ENCODE measurements around the gene PSAPL1. TPM values are rescaled to one million over a fixed set of nuclear protein-coding genes. Genes with fewer than 3 reads are reported as not detected.

PSAPL1 gene
- total RNA-seq, 1 experiment from 2014 or later: not detected

DNA sequence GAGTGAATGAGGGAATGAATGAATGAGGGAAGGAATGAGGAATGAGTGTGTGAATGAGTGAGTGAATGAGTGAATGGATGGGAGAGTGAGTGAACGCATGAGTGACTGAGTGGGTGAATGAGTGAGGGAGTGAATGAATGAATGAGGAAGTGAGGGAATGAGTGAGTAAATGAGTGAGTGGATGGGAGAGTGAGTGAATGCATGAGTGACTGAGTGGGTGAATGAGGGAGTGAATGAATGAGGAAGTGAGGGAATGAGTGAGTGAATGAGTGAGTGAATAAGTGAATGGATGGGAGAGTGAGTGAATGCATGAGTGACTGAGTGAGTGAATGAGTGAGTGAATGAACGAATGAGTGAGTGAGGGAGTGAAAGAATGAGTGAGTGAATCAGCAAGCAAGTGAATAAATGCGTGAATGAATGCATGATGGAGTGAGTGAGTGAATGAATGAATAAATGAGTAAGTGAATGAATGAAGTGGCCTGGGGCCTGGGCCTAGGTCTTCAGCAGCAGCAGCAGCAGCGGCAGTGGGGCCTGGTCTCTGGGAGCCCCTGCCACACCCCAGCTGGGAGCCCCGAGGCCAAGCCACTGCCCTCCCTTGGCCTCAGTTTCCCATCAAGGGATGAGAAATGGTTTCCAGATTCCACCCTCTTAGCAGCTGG is 16.2 kb upstream of the PSAPL1 start (continued):
- TF ChIP-seq, protein P1, sequence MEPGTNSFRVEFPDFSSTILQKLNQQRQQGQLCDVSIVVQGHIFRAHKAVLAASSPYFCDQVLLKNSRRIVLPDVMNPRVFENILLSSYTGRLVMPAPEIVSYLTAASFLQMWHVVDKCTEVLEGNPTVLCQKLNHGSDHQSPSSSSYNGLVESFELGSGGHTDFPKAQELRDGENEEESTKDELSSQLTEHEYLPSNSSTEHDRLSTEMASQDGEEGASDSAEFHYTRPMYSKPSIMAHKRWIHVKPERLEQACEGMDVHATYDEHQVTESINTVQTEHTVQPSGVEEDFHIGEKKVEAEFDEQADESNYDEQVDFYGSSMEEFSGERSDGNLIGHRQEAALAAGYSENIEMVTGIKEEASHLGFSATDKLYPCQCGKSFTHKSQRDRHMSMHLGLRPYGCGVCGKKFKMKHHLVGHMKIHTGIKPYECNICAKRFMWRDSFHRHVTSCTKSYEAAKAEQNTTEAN (CRISPR knock-in tag; IDR thresholded peaks at IDR 0.05): no peak
- no peak for TF ChIP-seq TEAD4 (CRISPR knock-in tag; IDR thresholded peaks at IDR 0.05)
- TF ChIP-seq, protein P2, sequence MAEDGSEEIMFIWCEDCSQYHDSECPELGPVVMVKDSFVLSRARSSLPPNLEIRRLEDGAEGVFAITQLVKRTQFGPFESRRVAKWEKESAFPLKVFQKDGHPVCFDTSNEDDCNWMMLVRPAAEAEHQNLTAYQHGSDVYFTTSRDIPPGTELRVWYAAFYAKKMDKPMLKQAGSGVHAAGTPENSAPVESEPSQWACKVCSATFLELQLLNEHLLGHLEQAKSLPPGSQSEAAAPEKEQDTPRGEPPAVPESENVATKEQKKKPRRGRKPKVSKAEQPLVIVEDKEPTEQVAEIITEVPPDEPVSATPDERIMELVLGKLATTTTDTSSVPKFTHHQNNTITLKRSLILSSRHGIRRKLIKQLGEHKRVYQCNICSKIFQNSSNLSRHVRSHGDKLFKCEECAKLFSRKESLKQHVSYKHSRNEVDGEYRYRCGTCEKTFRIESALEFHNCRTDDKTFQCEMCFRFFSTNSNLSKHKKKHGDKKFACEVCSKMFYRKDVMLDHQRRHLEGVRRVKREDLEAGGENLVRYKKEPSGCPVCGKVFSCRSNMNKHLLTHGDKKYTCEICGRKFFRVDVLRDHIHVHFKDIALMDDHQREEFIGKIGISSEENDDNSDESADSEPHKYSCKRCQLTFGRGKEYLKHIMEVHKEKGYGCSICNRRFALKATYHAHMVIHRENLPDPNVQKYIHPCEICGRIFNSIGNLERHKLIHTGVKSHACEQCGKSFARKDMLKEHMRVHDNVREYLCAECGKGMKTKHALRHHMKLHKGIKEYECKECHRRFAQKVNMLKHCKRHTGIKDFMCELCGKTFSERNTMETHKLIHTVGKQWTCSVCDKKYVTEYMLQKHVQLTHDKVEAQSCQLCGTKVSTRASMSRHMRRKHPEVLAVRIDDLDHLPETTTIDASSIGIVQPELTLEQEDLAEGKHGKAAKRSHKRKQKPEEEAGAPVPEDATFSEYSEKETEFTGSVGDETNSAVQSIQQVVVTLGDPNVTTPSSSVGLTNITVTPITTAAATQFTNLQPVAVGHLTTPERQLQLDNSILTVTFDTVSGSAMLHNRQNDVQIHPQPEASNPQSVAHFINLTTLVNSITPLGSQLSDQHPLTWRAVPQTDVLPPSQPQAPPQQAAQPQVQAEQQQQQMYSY (CRISPR knock-in tag; IDR thresholded peaks at IDR 0.05): no peak

- Mint-ChIP-seq H3K27ac (no peak overlapping the region), H3K27me3 (ENCODE audit: low read depth) (no peaks in the 10 kb centered on the region; the same call in 1 of the 2 replicates), H3K4me1 (peaks cover 3% of the 10 kb centered on the region), H3K4me3 (no peak overlapping the region), H3K9me3 (no peaks in the 10 kb centered on the region), H3K36me3 (no peaks in the 10 kb centered on the region)
- ChIA-PET CTCF (no interaction called here), POLR2A (no interaction called here)
- TF ChIP-seq, protein P3, sequence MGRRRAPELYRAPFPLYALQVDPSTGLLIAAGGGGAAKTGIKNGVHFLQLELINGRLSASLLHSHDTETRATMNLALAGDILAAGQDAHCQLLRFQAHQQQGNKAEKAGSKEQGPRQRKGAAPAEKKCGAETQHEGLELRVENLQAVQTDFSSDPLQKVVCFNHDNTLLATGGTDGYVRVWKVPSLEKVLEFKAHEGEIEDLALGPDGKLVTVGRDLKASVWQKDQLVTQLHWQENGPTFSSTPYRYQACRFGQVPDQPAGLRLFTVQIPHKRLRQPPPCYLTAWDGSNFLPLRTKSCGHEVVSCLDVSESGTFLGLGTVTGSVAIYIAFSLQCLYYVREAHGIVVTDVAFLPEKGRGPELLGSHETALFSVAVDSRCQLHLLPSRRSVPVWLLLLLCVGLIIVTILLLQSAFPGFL (CRISPR knock-in tag; IDR thresholded peaks at IDR 0.05; ENCODE audit: borderline replicate concordance): no peak
- TF ChIP-seq TP53 (CRISPR knock-in tag; IDR thresholded peaks at IDR 0.05) (no peak), TEAD1 (CRISPR knock-in tag; IDR thresholded peaks at IDR 0.05) (no peak), FOXP4 (CRISPR knock-in tag; IDR thresholded peaks at IDR 0.05) (no peak), ZBTB21 (CRISPR knock-in tag; IDR thresholded peaks at IDR 0.05; ENCODE audit: borderline replicate concordance) (no peak), ATF1 (CRISPR knock-in tag; IDR thresholded peaks at IDR 0.05) (no peak), ZNF121 (CRISPR knock-in tag; IDR thresholded peaks at IDR 0.05) (no peak), ZNF512 (CRISPR knock-in tag; IDR thresholded peaks at IDR 0.05; ENCODE audit: borderline replicate concordance) (no peak), RELA (CRISPR knock-in tag; IDR thresholded peaks at IDR 0.05; ENCODE audit: borderline replicate concordance) (no peak), NFATC4 (CRISPR knock-in tag; IDR thresholded peaks at IDR 0.05) (no peak)
- TF ChIP-seq, protein P4, sequence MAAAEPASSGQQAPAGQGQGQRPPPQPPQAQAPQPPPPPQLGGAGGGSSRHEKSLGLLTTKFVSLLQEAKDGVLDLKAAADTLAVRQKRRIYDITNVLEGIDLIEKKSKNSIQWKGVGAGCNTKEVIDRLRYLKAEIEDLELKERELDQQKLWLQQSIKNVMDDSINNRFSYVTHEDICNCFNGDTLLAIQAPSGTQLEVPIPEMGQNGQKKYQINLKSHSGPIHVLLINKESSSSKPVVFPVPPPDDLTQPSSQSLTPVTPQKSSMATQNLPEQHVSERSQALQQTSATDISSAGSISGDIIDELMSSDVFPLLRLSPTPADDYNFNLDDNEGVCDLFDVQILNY (CRISPR knock-in tag; IDR thresholded peaks at IDR 0.05): no peak
- TF ChIP-seq, protein P5, sequence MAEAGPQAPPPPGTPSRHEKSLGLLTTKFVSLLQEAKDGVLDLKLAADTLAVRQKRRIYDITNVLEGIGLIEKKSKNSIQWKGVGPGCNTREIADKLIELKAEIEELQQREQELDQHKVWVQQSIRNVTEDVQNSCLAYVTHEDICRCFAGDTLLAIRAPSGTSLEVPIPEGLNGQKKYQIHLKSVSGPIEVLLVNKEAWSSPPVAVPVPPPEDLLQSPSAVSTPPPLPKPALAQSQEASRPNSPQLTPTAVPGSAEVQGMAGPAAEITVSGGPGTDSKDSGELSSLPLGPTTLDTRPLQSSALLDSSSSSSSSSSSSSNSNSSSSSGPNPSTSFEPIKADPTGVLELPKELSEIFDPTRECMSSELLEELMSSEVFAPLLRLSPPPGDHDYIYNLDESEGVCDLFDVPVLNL (CRISPR knock-in tag; IDR thresholded peaks at IDR 0.05; ENCODE audit: borderline replicate concordance, low read depth): no peak
- TF ChIP-seq, protein P6, sequence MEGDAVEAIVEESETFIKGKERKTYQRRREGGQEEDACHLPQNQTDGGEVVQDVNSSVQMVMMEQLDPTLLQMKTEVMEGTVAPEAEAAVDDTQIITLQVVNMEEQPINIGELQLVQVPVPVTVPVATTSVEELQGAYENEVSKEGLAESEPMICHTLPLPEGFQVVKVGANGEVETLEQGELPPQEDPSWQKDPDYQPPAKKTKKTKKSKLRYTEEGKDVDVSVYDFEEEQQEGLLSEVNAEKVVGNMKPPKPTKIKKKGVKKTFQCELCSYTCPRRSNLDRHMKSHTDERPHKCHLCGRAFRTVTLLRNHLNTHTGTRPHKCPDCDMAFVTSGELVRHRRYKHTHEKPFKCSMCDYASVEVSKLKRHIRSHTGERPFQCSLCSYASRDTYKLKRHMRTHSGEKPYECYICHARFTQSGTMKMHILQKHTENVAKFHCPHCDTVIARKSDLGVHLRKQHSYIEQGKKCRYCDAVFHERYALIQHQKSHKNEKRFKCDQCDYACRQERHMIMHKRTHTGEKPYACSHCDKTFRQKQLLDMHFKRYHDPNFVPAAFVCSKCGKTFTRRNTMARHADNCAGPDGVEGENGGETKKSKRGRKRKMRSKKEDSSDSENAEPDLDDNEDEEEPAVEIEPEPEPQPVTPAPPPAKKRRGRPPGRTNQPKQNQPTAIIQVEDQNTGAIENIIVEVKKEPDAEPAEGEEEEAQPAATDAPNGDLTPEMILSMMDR (IDR thresholded peaks at IDR 0.05): no peak
- DNase-seq (ENCODE audit: low spot score) (no peak), ATAC-seq (no peak)
Measured at GRCh38 chr4:7448036-7448435, 13.3 kb upstream of the PSAPL1 start.
